Right atrium auricular region (tissue), 2 donors: ENCODE data around the gene NFE2L1. TPM values are rescaled to one million over a fixed set of nuclear protein-coding genes. Genes with fewer than 3 reads are reported as not detected.

ENCODE experiments used
- DNase-seq: peaks from one replicate; pipeline ENCODE4 v3.0.0-alpha.2; 2019; ENCODE audit warnings: low spot score
- H3K27ac ChIP-seq, 2 donors: fragments of 200-600 bp; sonication (generic); 1 replicate in 1 of 2; 2 replicates in 1 of 2; pipeline ENCODE4 v1.5.1; 2016 to 2019
- H3K27me3 ChIP-seq, 2 donors: fragments of 200-600 bp; sonication (generic); one replicate each; pipeline versions ENCODE4 v1.5.1 to v1.6.0; 2017 to 2019
- H3K36me3 ChIP-seq: fragments of 200-600 bp; sonication (generic); one replicate; pipeline ENCODE4 v1.5.1; 2016
- H3K4me1 ChIP-seq, 2 donors: fragments of 200-600 bp; sonication (generic); one replicate each; pipeline versions ENCODE4 v1.5.1 to v1.6.0; 2017 to 2019
- H3K4me3 ChIP-seq, 2 donors: fragments of 200-600 bp; sonication (generic); 1 replicate in 1 of 2; 2 replicates in 1 of 2; pipeline ENCODE4 v1.5.1; 2017 to 2019; ENCODE audit warnings: mild to moderate bottlenecking in 1 of 2, moderate library complexity in 1 of 2
- H3K9me3 ChIP-seq, 2 donors: fragments of 200-600 bp; sonication (generic); one replicate each; pipeline ENCODE4 v1.5.1; 2019
- CTCF ChIP-seq, 2 donors: fragments of 200-600 bp; sonication (generic); IDR thresholded peaks; one replicate each; pipeline ENCODE4 v1.5.1; 2019; ENCODE audit warnings: antibody characterized with exemption in 2 of 2
- total RNA-seq, 2 donors: library from RNA; depleted of rRNA; stranded (reverse); fragments of >200 nt; gene quantifications; one replicate each; pipeline ENCODE4 v1.1.0, GENCODE V29; 2016

NFE2L1 gene
- total RNA-seq, 2 donors from 2014 or later, result 271 to 418 TPM

DNA sequence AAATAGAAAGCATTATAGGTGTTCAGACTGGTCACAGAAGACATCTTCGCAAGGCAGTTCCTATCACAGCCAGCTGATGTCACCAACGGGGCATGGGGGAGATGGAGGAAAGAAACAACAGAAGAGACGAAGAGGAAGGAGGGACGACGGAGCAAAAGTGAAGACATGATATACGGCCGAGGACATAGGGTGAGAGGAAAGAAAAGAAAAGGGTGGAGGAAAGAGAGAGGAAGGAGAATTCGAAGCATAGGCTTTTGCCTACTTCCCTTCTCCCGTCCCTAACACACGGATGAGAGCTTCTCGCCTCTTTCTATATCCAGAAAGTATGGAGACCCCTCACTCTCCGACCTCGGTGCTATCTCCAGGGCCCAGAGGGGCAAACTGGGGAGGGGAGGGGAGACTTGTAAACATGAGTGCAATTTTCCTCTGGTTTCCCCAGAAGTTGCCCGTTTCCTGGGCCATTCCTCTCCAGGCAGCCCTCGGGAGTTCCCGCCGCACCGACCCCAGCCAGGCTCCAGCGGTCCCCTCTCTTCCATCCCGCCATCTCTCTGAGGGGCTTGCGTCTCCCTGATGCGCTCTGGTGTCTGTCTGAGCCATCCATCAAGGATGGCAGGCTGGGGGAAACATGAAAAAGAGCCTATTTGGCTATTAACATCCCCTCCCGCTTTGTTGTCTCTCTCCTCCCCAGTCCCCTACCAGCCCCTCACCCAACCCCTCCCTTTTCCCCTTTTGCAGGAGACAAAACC, 36.6 kb upstream of the NFE2L1 start:
- H3K27me3 ChIP-seq, result peaks cover 0 to 5% of the 10 kb centered on the region in 2 donors
- TF ChIP-seq CTCF (IDR thresholded peaks at IDR 0.05), result peak in 1 of 2 donors; percentile 26
- peaks cover 0 to 15% of the 10 kb centered on the region in 2 donors for H3K4me1 ChIP-seq
- no peak overlapping the region for H3K27ac ChIP-seq
- H3K9me3 ChIP-seq, result no peaks in the 10 kb centered on the region
- no peaks in the 10 kb centered on the region for H3K36me3 ChIP-seq
- no peak for DNase-seq
- peak overlapping the region; percentile 19 to 44 for H3K4me3 ChIP-seq

GRCh38 chr17:48012151-48012520, 36.0 kb upstream of the NFE2L1 start:
- Histone ChIP-seq H3K4me3 (peak overlapping the region; percentile 19 to 44), H3K27me3 (peaks cover 0 to 5% of the 10 kb centered on the region in 2 donors), H3K27ac (no peak overlapping the region), H3K9me3 (no peaks in the 10 kb centered on the region), H3K36me3 (no peaks in the 10 kb centered on the region), H3K4me1 (peaks cover 0 to 15% of the 10 kb centered on the region in 2 donors)
- DNase-seq, result no peak
- TF ChIP-seq CTCF (IDR thresholded peaks at IDR 0.05), result no peak

GRCh38 chr17:48012654-48013053, 35.5 kb upstream of the NFE2L1 start:
- DNase-seq, result no peak
- peaks cover 0 to 5% of the 10 kb centered on the region in 2 donors for H3K27me3 ChIP-seq
- peak overlapping the region in 1 of 2 donors; percentile 44 for H3K4me3 ChIP-seq
- no peak for TF ChIP-seq CTCF (IDR thresholded peaks at IDR 0.05)
- no peaks in the 10 kb centered on the region for H3K36me3 ChIP-seq
- H3K4me1 ChIP-seq, result peaks cover 0 to 15% of the 10 kb centered on the region in 2 donors
- no peaks in the 10 kb centered on the region for H3K9me3 ChIP-seq
- no peak overlapping the region for H3K27ac ChIP-seq

GRCh38 chr17:48013876-48014594, 34.1 kb upstream of the NFE2L1 start:
- DNase-seq, result no peak

GRCh38 chr17:48014595-48015111, 33.5 kb upstream of the NFE2L1 start:
- no peak overlapping the region for H3K4me3 ChIP-seq
- H3K36me3 ChIP-seq, result no peaks in the 10 kb centered on the region
- no peak for DNase-seq
- no peaks in the 10 kb centered on the region for H3K9me3 ChIP-seq
- peaks cover 0 to 5% of the 10 kb centered on the region in 2 donors for H3K27me3 ChIP-seq
- TF ChIP-seq CTCF (IDR thresholded peaks at IDR 0.05), result no peak
- H3K27ac ChIP-seq, result no peak overlapping the region
- H3K4me1 ChIP-seq, result peaks cover 0 to 15% of the 10 kb centered on the region in 2 donors

More at GRCh38 chr17:48013876-48014594, 34.1 kb upstream of the NFE2L1 start:
- H3K27ac ChIP-seq, result no peak overlapping the region
- H3K36me3 ChIP-seq, result no peaks in the 10 kb centered on the region
- TF ChIP-seq CTCF (IDR thresholded peaks at IDR 0.05), result no peak
- peaks cover 0 to 15% of the 10 kb centered on the region in 2 donors for H3K4me1 ChIP-seq
- no peaks in the 10 kb centered on the region for H3K9me3 ChIP-seq
- peaks cover 0 to 5% of the 10 kb centered on the region in 2 donors for H3K27me3 ChIP-seq
- no peak overlapping the region for H3K4me3 ChIP-seq
